HPDE6-E6E7 (cell line): ENCODE measurements around the gene PRMT7.
"Not testable (repeated sequence)": the region's sequence is repeated elsewhere in the genome, so short reads cannot be mapped to it uniquely, and the experiment has no call there.

Experiments used
- DNase-seq: peaks from one replicate; pipeline ENCODE4 v3.0.0; 2011; ENCODE audit warnings: missing footprints; ENCODE audit errors: extremely low spot score

The PRMT7 gene

DNA sequence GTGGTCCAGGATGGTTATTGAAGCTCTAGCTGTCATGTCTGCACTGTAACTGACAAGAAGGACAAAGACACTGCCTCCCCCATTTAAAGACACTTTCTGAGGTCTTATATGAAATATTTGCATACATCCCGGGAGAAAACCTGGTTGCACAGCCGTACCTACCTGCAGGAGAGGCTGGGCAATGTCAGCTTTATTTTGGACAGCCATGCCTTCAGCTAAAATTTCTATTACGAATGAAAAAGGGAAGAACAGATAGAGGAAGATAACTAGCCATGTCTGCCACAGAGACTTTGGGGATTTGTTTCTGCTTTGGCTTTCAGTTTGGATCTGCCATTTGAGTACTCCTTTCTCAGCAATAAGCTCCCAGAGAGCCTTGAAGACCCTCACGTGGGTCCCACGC, 27.5 kb upstream of the PRMT7 start:
- DNase-seq = no peak

DNA sequence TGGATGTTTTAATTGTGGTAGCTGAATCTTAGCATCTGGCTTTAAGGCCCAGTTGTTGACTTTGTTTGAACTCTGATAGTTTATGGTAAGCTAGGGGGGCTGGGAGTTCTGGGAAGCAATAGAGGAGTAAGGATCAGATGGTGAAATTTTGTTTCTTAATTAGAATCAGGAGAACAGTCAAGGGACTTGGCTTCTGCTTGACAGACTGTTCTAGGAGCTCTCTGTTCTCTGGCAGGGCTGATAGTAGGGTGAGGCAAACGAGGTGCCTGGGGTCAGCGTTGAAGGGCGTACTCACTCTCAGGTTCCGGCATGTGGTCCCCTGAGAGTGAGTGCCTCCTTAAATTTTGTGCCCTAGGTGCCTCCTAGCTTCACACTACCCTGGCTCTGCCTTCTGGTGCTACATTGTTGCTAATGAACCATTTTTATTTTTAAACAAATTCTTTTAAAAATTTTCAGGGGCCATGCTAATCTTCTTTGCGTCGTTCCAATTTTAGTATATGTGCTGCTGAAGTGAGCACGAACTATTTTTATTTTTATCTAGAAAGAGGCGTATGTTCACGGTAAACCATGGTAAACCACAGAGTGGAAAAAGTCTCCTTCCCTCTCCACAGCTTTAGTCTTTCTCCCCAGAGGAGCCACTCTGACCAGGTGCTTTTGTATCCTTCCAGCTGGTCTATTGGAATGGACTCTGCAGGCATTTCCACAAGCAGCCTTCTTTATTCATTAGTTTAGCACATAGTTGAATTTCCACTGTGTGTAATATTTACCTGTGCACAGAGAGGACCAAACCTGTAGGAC, 26.8 kb upstream of the PRMT7 start:
- DNase-seq = no peak

DNA sequence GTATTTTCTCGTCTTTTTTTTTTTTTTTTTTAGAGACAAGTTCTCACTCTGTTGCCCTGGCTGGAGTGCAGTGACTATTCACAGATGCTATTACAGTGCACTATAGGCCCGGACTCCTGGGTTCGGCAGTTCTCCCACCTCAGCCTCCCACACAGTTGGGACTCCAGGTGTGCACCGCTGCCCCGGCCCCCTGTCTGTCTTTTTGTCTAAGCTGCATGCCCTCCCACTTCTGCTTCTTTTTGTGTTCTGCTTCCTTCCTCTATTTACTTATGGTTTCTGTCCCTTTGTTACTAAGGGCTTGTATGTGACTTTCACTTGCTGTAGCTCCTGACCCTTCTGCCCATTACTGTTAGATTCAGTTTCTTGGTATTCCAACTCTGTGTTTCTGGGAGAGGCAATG, 26.0 kb upstream of the PRMT7 start:
- DNase-seq = no peak

DNA sequence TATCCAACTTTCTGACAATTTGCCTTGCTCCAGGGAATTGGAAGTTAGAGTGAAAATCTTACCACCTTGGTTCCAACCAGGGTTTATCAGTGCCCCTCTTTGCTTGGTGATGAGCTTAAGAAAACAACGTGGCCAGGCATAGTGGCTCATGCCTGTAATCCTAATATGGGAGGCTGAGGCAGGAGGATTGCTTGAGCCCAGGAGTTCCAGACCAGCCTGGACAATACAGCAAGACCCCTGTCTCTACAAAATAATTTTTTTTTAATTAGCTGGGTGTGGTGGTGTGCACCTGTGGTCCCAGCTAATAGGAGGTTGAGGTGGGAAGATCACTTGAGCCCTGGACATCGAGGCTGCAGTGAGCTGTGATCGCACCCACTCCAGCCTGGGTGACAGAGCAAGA, 25.1 kb upstream of the PRMT7 start:
- DNase-seq = no peak

DNA sequence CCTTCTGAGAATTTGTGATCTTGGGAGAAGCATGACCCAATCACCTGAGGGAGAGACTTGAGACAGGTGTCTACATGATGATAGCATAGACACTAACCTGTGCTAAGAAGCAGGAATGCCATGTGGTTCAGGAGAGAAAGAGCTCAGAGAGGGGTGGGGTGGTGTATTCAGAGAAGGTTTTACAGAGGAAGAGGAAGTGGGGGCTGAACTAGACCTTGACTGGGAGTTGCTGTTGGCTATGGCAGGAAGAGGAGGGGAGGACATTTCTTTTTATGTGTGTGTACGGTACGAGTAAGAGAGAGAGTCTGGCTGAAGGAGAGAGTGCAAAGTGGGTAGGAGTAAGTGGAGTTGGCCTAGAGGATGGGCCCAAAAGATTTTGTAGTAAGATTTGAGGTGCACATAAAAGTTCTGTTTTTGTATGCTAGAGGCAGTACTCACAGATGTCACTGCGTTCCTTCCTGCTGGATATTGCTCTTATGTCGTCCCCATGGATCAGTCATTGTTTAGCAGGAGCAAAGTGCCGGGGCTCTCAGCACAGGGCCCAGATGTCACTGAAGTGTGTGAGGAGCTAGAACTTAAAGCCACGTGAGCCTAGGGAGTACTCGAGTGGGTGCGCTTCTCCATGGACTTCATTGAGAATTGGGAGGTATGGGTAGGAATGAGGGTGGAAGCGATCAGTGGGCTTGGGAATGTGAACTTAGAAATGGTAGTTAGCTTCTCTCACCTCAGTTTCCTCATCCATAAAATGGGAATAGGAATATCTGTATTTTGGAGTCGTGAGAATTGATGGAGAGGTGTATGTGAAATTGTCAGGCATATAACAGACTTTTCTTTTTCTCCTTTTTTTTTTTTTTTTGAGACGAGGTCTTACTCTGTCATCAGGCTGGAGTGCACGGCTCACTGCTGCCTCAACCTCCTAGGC, 24.4 kb upstream of the PRMT7 start:
- DNase-seq = no peak

DNA sequence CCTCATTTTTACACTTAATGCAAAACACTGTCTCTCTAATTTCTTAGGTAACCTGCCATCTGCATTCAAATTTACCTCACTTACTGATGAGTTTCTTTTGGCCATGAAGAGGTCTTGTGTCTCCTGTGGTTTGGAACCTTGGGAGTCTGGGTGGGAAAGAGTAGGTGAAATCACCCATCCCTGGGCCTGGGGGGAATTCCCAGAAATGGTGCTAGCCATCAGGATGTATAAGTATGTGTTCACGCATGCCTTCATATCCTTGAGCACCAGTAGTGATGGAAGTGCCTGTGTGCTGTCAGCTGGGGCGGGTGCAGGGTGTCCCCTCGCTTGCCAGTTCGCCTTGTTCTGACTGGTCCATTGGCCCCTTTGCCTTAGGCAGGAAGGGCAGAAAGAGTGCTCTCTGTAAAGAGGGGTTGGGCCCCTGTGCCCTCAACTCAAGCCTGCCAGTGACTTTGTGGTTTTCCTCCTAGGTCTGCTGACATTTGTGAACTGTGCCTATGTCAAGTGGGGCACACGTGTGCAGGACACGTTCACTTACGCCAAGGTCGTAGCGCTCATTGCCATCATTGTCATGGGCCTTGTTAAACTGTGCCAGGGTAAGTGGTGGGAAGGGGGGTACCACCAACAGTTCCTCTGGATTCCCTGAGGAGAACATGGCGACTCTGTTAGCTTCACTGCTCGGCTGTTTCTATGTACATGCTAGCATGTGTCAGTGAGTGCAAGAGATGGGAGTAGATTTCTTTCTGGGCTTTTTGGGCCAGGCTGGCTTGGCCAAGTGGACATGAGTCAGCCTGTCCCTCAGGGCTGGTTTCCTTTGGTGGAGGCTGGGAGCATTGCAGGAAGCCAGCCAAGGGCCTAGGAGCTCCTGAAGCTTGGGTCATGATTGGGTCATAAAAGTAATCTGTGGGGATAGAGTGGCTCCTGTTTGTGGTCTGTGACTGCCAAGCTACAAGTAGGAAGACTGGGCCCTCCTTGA, 23.3 kb upstream of the PRMT7 start:
- DNase-seq = peak; percentile 72

DNA sequence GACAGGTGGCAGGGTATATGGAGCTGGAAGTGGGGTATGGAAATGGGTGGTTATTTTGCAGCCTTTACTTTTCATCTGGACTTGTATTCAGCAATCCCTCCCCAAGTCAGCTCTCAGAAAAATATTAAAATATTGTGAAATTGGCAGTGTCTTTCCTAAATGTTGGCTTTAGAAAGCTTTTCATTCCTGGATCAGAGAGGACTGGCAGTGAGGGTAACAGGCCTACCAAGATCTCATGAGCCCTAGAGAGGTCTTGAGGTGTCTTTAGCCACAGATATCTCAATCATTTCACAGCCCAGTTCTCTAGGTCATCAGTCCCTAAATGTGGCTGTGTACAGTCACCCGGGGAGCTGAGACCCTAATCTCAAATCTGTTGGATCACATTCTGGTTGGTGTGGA, 22.6 kb upstream of the PRMT7 start:
- DNase-seq = no peak

DNA sequence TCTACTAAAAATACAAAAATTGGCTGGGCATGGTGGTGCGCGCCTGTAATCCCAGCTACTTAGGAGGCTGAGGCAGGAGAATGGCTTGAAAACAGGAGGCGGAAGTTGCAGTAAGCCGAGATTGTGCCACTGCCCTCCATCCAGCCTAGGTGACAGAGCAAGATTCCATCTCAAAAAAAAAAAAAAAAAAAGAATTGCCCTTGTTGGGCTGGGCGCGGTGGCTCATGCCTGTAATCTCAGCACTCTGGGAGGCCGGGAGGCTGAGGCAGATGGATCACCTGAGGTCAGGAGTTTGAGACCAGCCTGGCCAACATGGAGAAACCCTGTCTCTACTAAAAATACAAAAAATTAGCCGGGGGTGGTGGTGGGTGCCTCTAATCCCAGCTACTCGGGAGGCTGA, 22.0 kb upstream of the PRMT7 start:
- not testable (repeated sequence) for DNase-seq

DNA sequence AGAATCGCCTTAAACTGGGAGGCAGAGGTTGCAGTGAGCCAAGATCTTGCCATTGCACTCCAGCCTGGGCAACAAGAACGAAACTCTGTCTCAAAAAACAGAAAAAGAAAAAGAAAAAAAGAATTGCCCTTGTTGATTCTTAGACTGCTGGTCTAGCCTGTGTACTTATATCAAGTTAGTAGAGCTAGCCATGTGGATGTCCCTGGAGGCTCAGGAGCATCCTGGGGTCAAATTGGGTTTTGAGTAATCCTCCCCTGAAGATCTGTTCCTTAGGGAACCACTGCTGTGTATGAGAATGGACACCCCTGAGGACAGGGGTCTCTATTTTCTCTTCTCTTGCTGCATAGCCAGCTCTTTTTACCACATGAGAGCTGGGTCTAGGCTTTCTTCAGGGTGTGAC, 21.6 kb upstream of the PRMT7 start:
- no peak for DNase-seq

DNA sequence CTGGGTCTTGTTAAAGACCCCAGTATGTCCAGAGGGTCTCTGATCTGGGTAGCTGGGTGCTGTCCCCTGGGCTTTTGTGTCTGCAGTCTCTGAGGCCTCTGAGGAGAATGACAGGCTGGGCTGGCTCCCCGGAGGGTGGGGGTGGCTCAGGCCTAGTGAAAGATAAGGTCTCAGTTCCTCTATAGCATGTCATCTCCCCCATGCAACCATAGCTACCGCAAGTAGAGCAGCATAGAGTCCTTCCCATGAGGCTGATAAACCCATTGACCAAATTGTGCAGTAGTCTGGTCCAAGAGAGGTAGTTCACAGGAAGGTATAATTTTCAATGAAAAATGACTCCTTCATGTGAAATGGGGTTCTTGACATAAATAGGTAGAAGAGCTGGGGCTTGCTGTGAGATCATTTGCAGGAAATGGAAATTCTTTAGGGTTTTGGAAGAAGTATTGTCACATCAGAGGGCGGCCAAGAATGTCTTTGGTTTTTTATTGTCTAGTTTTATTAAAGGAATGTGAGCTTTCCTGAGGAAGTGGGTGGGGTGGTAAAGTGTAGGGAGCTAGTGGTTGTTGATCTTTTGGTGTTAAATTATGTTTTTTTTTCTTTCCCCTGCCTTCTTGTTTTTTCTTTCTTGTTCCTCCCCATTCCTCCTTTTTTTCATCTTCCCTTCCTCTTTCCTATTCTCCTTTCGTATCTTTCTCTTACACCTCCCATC, 21.0 kb upstream of the PRMT7 start:
- no peak for DNase-seq

DNA sequence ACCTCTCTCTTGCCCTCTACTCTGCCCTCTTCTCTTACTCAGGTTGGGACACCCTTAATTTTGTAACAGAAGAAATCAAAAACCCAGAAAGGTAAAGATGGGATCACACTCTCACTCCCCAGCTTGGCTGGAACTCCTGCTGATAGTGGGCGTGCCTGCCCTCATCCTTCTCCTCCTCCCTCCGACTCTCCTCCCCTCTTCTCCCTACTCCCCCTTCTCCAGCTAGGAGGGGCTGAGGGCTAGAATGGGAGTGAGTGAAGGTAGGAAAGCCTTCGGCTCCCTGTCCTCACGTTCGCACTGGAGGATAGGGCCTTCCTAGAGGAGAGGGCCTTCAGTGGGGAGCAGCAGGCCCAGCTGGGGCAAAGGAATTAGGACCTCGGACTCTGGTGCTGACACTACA, 20.4 kb upstream of the PRMT7 start:
- DNase-seq = no peak

DNA sequence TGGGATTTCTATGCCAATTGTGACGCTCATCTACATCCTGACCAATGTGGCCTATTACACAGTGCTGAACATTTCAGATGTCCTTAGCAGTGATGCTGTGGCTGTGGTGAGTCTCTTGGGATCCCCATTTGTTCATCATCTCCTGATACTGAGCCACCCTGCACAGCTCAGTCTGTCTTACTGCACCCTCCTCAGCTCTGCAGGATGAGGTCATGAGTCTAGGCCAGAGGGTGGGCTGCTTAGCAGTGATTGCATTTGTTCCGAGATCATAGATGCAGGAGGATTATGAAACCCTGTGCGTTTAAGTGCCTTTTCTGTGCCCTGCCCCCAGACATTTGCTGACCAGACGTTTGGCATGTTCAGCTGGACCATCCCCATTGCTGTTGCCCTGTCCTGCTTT, 19.6 kb upstream of the PRMT7 start:
- DNase-seq = no peak

DNA sequence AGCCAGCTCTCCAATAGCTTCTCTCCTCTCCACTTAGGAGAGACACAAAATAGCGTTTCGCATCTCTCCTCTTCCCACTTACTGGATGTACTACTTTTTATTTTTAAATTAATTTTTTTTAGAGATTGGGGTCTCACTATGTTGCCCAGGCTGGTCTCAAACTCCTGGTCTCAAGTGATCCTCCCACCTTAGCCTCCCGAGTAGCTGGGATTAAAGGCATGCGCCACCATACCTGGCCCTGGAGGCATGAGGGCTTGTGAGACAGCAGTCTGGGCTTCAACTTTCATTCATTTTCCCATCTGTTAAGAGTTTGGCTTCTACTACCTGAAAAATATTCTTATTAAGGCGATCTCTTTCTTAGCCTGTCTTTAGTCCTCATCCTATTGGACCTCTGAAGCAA, 18.4 kb upstream of the PRMT7 start:
- DNase-seq = no peak

DNA sequence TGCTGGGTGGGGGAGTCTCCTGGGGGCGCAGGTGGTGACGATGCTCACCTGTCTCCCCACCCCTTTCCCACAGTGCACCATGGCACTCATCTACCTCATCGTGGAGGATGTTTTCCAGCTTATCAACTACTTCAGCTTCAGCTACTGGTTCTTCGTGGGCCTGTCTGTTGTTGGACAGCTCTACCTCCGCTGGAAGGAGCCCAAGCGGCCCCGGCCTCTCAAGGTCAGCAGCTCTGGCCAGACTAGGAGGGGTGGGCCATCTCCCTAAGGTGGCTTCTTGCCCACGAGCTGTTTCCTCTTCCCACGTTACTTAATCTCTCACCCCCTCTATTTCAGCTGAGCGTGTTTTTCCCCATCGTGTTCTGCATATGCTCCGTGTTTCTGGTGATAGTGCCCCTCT, 14.5 kb upstream of the PRMT7 start:
- DNase-seq = no peak

DNA sequence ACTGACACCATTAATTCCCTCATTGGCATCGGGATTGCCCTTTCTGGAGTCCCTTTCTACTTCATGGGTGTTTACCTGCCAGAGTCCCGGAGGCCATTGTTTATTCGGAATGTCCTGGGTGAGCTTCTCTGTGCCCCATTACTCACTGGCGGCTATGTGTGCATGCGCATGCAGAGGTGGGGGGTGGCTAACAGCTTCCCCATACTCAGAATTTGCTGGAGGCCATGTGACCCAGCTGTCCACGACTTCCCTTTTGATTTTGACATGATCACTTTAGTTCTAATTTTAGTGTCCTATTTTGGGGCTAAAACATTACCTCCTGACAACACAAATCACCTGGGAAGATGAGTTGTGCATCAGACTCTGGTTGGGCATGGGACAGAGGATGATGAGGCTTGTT, 14.1 kb upstream of the PRMT7 start:
- no peak for DNase-seq

DNA sequence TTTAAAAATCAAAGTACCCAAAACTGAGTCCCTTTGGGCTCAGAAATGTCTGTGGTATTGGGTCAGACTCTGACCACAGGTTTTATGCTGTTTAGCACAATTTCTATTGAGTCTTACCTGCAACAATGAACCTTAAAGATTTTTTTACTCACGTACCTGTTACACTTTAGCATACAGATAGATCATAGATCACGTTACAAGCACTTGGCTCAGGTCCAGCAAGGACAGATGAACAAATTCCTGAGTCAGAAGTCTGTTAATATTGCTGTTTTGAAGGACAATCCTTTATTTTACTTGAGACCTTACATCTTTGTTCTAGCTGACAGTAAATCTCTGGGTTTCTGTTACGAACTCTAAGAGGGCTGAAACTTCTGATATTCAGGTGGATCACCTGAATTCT, 12.9 kb upstream of the PRMT7 start:
- no peak for DNase-seq

DNA sequence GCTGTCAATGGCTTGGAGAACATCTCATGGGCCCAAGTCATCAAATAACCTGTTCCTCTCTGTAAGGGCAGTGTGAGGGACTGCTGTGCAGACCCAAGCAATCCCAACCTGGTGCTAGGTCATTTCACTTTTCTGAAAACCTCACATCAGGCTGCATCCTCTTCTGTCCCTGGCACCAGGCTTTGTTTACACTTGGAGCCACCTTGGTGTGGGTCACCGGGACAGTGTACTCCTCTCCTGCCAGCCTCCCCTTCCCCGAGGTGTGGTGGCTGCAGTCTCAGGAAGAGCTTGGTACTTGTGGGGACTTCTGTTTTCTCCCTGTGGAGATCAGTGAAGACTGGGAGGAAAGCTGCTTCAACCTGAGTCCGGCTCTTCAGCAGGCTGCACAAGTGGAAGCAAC, 12.5 kb upstream of the PRMT7 start:
- no peak for DNase-seq

DNA sequence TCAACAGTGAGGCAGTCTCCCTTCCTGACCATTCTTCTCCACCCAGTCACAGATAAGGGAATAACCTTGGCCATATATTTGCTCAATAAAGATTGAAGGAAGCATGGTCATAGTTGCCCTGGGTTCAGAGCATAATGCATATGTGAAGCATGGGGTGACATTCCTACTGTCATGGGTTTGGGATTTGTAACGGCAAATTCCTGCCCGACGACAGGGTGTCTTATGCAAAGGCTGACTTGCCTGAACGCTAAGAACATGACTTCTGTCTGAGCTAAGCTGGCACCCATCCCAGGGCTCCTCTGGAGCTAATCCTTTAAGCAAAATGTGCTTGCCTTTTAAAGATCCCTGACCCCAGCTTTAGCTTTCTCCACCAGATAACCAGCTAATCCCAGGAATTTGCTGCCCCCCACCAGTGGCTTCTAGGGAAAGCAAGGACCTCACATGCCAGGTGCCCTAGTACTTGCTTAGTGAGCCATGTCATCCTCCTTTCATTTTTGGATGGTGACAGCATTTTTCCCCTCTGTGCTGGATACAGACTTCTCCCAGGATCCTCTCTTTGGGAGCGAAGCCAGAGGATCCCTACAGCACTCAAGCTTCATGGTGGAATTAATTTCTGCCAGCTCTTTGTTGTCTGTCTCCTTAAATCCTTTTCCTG, 11.8 kb upstream of the PRMT7 start:
- no peak for DNase-seq

DNA sequence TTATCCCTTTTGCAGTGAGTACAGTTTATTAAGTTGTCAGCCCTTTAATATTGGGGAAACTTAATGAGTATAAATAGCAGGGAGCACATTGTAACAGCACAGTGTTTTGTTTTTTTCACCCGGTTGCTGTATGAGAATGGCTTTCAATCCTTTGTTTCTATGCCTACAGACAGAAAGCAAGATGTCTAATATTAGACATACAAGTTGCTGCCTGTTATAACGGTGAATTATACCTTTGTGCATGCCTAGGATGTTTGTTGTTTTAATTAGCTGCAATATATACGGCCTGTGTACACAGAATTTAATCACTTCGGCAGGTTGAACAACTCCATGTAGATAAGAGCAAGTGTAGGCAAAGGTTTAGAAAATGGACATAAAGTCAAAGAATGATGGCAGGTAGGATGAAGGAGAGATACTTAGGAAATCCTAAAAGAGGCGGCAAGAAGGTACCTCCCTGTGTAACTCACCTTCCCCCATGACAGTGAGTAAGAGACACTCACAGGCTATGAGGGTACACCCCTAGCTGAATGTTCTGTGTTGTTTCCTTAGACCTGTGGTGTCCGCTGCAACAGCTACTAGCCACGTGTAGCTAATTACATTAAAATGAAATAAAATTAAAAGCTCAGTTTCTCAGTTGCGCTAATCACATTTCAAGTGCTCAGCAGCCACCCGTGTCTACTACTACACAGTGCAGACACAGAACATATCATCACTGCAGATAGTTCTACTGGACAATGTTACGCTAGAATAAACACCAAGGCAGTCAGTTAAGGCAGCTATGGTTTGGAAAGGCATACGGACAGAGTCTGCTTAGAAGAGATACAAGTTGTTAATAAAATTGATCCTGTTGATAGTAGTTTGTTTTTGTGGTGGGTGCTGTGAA, 11.0 kb upstream of the PRMT7 start:
- no peak for DNase-seq
